Amniotic stem cell (primary cell): ENCODE results near the gene SMC1B.
"Not testable (repeated sequence)": the region's sequence is repeated elsewhere in the genome, so short reads cannot be mapped to it uniquely, and the experiment has no call there.

Source experiments
- DNase-seq: peaks from one replicate; lab custom pipeline; 2025; lab: John Stamatoyannopoulos, UW

SMC1B gene

DNA sequence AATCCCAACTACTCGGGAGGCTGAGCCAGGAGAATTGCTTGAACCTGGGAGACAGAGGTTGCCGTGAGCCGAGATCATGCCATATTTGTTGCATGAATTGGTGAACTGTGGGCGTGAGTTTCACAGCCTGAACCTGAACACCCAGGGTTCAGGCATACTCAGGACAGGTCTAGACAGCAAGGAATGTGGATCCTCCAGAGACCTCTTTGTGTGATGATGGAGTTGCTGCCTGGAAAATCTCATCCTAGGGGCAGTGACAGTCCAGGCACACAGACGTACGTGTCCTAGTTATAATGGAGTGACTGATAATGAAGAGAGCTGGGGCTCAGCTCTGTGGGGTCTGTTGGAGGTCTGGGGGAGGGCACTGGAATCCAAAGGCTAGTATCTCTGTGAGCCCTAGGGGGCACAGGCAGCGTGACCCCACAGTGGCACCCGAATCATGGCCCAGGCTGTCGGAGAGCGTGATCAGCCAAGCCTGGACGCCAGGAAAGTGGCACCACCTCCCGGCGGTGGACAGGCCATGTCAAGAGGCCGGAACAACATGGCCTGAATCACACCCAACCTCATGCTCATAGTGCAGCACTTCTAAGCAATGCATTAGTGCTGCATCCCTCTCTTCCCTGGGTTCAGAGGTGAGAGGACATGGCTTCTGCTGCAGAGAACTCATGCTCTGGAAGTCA is 31.8 kb upstream of the SMC1B start:
- no peak for DNase-seq

DNA sequence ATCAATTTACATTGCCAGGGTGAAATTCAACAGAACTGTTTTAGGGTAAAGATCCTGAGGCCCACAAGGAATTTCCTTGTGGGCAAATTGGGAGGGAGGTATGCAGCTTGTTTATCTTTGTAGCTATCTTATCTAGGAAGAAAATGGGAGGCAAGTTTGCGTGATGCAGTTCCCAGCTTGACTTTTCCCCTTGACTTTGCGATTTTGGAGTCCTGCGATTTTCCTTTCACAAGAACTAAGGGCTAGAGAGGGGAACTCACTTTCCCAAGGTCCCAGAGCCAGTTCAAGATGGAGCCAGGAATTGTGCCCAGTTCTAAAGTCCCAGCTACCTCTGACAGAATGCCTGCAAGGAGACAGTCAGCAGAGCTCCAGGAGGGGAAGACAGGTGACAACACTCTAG is 30.8 kb upstream of the SMC1B start:
- no peak for DNase-seq

DNA sequence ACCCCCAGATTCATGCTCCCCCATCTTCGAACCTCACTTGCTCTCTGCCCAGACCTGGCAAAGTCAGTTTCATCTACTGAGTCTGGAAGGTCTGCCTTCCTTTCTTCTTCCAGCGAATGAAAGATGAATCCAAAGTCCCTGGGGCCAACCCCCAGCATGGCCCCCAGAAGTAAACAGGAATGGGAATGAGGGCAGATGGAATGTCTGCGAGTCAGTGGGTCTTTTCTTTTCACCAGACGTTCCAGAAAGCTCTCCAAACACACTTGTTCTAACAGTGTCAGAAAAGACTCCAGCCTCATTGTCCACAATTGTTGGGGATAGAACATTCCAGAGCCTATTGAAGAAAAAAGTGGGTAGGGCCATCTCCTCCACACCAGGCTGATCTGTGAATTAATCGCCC is 28.7 kb upstream of the SMC1B start:
- DNase-seq = no peak

DNA sequence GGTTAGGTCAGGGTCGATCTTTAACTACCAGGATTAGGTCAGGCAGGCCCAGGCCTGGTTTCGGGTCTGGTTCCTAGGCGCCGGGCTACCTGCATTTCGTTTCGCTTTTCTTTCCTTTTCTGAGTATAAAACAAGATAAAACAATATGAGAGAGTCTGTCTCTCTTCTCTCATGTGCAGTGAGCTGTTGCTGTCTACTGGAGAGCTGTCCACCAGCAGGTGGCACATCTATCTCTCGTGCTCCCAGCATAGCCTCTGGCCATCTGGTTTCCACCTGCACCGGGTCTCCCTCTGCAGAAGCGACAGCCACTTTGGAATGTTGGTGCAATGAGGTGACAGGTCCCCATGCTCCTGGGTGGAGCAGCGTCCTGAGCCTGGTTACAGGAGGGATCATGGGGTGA is 27.7 kb upstream of the SMC1B start:
- peak; percentile 24 for DNase-seq

DNA sequence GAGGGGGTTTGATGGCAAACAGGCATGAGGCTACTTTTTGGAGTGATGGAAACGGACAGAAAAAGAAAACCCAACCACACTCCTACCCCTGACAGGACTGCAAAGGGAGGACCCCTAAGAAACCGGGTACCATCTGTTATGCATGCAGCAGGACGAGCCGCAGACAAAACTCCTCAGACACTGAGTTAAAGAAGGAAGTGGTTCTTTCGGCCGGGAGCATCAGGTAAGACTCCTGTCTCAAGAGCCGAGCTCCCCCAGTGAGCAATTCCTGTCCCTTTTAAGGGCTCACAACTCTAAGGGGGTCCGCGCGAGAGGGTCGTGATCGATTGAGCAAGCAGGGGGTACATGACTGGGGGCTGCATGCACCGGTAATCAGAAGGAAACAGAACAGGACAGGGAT is 27.3 kb upstream of the SMC1B start:
- DNase-seq = not testable (repeated sequence)

DNA sequence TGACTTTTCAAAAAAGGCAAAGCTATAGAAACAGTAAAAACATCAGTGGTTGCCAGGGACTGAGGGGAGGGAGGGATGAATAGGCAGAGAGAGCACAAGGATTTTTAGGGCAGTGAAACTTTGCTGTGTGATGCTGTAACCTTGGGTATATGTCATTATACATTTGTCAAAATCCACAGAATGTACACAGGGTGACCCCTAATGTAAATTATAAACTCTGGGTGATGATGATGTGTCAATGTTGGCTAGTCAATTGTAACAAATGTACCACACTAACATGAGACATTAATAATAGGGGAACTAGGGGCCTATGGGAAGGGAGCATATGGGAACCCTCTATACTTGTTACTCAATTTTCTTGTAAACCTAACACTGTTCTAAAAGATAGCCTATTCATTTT is 24.9 kb upstream of the SMC1B start:
- DNase-seq = no peak

DNA sequence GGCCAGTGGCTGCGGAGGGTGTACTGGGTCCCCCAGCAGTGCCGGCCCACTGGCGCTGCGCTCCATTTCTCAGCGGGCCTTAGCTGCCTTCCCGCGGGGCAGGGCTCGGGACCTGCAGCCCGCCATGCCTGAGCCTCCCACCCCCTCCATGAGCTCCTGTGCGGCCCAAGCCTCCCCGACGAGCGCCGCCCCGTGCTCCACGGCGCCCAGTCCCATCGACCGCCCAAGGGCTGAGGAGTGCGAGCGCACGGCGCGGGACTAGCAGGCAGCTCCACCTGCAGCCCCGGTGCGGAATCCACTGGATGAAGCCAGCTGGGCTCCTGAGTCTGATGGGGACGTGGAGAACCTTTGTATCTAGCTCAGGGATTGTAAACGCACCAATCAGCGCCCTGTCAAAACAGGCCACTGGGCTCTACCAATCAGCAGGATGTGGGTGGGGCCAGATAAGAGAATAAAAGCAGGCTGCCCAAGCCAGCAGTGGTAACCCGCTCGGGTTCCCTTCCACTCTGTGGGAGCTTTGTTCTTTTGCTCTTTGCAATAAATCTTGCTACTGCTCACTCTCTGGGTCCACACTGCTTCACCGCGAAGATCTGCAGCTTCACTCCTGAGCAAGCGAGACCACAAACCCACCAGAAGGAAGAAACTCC is 23.6 kb upstream of the SMC1B start:
- not testable (repeated sequence) for DNase-seq

DNA sequence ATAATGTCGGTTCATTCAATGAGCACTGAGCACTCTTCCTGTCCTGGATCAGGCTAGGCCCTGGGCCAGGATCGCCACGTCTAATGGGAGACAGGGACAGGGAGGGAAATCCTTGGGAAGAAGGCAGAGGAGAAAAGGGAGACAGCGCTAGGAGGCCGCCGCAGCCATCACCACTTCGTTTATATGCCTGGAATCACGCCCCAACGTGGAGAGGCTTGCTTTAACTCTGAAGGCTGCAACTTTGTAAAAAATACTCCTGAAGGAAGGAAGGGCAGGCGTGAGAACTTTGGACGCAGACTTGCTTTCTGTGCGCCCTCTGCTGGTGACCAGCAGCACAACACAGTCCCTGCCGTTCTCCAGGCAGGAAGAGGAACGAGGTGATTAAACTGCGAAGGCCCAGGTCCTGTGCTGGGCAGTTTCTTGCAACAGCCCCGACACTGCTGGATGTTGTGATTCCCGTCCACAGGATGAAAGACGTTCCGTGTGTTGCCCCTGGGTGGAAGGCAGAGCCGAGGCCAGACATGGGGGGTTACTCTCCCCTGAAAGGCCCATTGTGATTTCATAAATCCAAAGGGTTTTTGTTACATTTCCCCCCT is 22.2 kb upstream of the SMC1B start:
- DNase-seq = peak; percentile 68

DNA sequence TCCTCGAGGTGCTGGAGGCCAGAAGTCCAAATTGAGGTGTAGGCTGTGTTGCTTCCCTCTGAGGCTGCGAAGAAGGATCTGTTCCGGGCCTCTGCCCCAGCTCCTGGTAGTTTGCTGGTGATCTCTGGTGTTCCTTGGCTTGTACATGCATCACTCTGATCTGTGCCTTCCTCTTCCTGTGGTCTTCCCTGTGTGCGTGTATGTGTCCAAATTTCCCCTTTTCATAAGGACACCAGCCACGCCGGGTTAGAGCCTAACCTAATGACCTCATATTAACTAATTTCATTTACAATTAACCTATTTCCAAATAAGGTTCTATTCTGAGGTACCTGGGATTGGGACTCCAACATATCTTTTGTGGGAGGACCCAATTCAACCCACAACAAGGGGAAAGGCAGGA is 21.6 kb upstream of the SMC1B start:
- no peak for DNase-seq

DNA sequence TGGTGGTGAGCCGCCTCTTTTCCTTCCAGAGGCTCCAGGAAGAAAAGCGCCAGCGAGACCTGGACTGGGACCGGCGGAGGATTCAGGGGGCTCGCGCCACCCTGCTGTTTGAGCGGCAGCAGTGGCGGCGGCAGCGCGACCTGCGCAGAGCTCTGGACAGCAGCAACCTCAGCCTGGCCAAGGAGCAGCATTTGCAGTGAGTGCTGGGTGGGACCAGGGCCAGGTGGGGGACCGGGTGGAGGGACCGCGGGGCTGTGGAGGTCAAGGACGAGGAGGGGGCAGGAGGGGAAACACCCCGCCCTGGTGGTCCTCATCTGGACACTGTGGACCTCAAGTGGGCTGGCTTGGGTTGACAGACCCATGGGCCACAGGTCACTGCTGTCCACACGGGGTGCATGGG is 17.5 kb upstream of the SMC1B start:
- no peak for DNase-seq

DNA sequence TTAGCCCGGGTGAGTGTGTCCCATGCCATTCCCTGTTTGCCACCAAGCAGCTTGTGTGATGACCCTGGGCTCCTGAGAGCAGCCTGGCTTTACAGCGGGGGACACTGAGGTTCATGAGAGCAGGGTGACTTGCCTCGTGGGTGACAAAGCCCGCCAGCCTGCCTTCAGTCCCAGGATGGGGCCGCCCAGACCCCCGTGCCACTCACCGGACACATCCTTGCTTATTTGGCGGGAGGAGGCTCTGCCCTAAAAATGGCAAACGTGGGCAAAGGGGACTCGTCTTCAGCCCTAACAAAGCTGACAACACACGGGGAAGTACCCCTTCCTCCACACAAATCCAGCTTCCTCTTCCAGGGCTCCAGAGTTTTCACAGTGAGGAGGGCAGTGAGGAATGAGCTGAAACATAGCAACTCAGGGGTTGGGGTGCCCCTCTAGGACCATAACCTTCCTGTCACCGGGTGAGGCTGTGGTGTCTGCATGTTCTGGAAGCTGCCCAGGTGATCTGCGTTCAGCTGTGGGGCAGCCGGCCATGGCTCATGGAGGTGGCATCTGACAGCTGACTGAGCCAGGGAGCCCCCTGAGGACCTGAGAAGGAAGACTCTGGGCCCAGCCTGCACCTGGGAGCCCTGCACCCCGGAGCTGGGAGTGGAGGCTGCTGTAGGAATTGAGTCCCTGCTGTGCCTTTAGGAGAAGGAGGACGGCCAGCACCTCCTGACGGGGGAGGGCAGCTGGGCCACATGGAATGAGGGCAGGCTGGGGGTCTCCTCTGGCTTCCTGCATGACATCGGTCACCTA is 16.8 kb upstream of the SMC1B start:
- DNase-seq = no peak

DNA sequence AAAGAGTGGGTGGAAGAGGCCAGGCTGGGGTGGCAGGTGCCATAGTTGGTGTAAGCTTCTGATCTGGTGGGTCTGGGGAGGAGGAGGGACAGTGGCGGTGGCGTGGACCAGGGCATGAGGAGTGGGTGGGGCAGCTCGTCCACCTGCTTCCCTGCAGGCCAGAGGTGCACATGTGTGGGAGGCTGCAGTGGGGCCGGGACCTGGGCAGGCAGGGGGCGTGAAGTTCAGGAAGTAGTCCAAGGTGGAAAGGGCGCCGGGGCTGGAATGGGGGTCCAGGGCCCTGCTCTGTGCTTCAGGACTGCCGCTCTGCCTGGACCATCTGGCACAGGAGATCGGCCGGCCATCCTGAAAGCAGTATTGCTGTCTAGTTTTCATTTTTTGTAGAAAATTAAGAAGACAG is 16.0 kb upstream of the SMC1B start:
- no peak for DNase-seq

DNA sequence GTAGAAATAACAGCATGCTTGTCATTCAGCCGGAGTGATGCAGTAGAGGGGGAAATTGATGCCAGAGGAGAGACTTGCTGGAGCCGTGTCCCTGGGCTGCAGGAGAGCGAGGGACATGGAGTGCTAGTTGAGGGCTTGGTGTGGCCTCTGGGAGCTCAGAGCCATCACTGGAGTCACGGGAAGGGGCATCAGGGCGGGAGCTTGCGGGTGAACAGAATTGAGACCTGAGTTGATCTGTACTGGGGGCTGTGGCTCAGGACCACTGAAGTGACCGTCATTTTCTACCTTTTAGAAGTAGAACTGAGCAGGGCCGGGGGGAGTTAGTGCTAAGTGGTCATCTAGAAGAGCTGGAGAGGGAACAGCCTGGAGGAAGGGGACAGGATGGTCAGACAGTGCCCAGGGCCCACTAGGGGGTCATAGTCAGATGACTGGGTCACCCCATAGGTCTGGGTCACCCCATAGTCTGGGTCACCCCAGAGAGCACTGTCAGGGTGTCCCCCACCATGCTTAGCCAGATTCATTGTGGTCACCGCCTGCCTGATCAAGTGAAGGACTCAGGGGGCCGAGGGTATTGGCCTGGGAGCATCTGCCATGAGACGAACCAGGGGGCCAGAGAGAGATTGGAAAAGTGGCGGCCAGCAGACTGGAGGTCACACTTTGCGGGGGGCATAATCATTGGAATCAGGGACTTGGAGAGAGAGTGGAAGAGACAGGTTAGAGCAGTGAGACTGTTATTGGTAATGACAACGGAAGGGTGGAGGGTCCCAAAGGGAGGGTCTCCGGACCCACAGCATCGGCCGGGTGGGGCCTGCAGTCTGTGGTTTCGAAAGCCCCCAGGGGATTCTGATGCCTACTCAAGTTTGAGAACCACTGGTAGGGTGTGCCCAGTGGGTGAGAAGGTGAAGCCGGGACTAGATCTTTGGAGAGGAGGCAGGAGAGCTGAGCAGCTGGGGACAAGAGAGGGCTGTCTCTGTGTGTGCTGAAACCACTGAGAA is 15.3 kb upstream of the SMC1B start:
- DNase-seq = no peak

DNA sequence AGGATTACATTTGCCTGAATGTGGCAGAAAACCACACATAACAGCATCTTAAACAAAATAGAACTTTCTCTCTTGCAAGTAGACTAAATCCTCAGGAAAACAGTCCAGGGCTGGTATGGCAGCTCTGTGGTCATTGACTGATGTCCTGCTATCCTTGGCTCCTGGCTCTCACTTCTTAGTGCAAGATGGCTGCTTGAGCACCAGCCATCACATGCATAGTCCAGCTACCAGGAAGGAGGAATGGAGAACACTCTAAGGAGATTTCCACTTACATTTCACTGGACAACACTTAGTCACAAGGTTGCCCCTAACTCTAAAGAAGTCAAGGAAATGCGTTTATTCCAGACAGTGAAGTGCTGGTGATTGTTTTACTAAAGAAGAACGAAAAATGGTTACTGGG is 13.7 kb upstream of the SMC1B start:
- no peak for DNase-seq

DNA sequence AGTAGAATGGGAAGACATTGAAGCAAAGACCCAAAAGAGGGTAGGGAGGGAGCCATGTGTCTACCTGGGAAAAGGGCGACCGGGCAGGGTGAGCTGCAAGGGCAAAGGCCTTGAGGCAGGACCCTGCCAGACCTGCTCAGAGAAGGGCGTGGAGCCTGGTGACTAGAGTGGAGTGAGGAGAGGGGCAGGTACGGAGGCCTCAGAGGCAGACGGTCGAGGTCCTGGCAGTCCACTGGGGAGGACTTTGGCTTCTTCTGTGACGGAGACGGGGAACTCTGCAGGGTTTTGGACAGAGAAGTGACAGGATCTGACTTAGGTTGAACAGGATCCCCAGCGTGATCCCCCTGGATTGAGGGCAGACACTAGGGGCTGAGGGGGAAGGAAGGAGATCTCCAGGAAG is 13.0 kb upstream of the SMC1B start:
- no peak for DNase-seq

DNA sequence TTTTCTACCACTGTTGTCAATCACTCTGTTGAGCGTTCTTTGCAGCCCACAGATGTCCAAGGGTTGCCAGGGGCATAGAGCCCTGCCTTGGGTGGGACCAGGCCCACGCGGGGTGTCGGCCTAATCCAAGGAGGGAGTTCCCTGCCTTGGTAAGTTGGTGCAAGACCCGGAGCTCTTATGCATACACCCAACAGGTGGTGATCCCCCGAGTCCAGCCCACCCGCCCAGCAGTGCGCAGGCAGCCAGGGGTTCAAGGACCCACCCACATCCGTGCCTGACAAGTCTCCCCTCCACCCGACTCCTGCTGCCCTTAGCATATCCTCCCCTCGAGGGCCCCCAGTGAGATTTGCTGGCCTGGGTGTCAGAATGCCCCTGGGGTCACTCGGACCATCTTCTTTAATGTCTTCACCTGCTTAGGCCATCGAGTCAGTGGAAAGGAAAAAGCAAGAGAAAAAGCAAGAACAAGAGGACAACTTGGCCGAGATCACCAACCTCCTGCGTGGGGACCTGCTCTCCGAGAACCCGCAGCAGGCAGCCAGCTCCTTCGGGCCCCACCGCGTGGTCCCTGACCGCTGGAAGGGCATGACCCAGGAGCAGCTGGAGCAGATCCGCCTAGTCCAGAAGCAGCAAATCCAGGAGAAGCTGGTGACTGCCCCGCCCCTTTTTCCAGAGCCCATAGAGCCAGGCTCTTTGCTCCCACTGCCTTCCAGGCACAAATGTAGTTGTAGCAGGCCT is 12.3 kb upstream of the SMC1B start:
- no peak for DNase-seq

DNA sequence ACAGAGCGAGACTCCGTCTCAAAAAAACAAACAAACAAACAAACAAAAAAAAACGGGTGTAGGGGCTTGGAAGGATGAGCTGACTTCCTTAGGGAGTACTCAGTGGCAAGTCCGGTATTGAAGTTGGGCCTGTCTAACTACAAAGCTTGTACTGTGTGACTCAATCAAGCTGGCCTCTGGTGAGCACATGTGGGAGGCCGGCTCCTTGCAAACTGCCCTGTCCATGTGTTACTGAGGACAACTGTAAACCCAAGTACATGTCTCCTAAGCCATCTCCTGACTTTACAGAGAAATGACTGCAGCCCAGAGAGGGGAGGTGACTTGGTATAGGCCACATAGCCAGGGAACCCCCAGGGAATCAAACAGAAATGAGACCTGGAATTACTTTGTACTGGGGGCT is 11.7 kb upstream of the SMC1B start:
- no peak for DNase-seq

DNA sequence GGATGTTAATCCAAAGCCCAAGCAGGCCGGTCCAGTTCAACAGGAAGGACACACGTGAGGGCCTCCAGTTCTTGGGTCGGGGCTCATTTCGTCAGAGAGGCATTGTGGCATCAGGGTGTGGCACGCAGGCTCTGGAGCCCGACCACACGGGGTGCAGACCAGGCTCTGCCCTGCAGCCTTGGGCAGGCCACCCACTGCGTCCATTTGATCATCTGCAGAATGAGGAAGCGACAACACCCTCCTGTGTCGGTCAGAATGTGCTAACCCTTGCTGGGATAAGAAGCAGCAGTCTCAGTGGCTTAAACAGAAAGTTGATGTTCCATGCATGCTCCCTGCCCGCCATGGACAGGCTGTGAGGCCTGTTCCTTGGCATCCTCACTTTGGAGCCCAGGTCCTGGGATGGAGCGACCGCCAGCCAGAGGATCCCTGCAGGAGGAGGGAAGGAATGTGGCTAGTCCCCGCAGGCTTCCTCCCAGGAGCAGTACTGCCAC is 10.9 kb upstream of the SMC1B start:
- no peak for DNase-seq

DNA sequence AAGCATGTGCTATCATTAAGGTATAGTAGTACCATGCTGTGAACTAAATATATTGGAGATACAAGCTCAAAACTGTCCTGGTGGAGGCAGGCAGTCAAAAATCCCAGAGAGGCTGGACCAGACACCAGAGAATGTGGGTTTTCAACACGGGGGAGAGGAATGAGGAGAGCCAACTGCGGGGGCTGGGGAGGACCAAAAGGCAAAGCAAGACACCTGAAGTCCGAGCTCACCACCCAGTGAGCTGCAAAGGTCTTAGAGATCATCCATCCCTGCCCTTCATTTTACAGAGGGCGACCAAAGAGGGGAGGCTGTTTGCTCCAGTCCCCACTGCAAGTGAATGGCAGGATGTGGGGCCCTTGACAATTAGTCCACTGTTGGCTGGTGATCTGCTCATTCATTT is 10.1 kb upstream of the SMC1B start:
- no peak for DNase-seq

DNA sequence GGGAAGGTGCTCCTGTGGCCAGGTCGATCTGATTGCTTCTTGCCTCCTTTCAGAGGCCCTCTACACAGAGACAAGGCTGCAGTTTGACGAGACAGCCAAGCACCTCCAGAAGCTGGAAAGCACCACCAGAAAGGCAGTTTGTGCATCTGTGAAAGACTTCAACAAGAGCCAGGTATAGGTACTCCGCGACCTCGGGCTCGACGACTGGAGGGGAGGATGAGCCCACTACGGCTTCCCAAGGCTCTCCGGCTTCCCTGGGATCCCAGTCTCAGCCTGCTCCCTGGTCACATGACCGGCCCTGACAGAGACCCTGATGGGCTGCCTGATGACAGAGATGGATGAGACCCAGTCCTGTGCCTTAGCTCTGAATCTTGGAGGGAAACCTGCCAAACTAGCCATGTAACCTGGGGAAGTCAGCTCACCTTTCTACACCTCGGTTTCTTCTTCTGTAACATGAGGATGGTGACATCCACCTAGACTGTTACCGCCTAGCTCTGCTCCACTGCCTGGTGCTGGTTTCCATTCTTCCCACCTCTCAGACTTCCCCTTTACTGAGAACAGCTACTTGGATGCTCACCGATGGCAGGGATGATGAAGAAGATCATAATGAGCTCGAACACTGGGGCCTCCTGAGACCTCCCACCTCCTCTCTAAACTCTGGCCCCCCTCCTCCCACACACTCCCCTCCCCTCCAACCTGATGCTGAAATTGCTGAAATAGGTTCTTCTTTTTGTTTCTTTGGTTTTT is 9.0 kb upstream of the SMC1B start:
- DNase-seq = no peak
